Left ventricle myocardium inferior (tissue), 1 donor: ENCODE data around the gene AMBRA1. TPM values are rescaled to one million over a fixed set of nuclear protein-coding genes. Genes with fewer than 3 reads are reported as not detected.

Source experiments
- DNase-seq: peaks from one replicate; pipeline ENCODE4 v3.0.0-alpha.2; 2020
- H3K27ac ChIP-seq: fragments of 200-600 bp; replicated peaks from 2 replicates; pipeline ENCODE4 v1.8.0; 2021
- H3K27me3 ChIP-seq: fragments of 200-600 bp; 2 replicates; pipeline ENCODE4 v1.8.0; 2021; ENCODE audit warnings: low read depth
- H3K36me3 ChIP-seq: fragments of 200-600 bp; 2 replicates; pipeline ENCODE4 v1.8.0; 2021
- H3K4me1 ChIP-seq: fragments of 200-600 bp; 2 replicates; pipeline ENCODE4 v1.8.0; 2021
- H3K4me3 ChIP-seq: fragments of 200-600 bp; 2 replicates; pipeline ENCODE4 v1.8.0; 2021; ENCODE audit warnings: mild to moderate bottlenecking, moderate library complexity
- H3K9me3 ChIP-seq: fragments of 200-600 bp; replicated peaks from 2 replicates; pipeline ENCODE4 v1.8.0; 2021
- intact Hi-C: fragments of 100-400 bp; cut with micrococcal nuclease; formaldehyde crosslinking; loops from one replicate; pipeline ENCODE4 v1.11.0; 2022
- long read RNA-seq: library from polyadenylated mRNA; unstranded; transcript quantifications from one replicate; pipeline ENCODE4 v2.0.0, GENCODE V29; 2021
- total RNA-seq: library from RNA; stranded (reverse); fragmentation: NEBNext Ultra II Directional; extraction: Animal tissue kit (Norgen Biotek cat#: 25700); gene quantifications from one replicate; pipeline ENCODE4 v1.2.1, GENCODE V29; 2021
- TF ChIP-seq, protein P1 (sequence below): fragments of 200-600 bp; IDR thresholded peaks from 2 replicates; pipeline ENCODE4 v1.8.0; 2021; ENCODE audit warnings: antibody characterized with exemption, mild to moderate bottlenecking, borderline replicate concordance
- donor health status: DM: no; HTN: yes; CAD: no; lungs with severe emphysema.

AMBRA1 gene
- 14.2 TPM for total RNA-seq
- long read RNA-seq, full-length matches to known transcripts: 2 of 12 reads
- long read RNA-seq, partial matches to known transcripts: 5 of 12 reads
- long read RNA-seq, other reads (novel, unspliced or antisense): 5 of 12 reads

DNA sequence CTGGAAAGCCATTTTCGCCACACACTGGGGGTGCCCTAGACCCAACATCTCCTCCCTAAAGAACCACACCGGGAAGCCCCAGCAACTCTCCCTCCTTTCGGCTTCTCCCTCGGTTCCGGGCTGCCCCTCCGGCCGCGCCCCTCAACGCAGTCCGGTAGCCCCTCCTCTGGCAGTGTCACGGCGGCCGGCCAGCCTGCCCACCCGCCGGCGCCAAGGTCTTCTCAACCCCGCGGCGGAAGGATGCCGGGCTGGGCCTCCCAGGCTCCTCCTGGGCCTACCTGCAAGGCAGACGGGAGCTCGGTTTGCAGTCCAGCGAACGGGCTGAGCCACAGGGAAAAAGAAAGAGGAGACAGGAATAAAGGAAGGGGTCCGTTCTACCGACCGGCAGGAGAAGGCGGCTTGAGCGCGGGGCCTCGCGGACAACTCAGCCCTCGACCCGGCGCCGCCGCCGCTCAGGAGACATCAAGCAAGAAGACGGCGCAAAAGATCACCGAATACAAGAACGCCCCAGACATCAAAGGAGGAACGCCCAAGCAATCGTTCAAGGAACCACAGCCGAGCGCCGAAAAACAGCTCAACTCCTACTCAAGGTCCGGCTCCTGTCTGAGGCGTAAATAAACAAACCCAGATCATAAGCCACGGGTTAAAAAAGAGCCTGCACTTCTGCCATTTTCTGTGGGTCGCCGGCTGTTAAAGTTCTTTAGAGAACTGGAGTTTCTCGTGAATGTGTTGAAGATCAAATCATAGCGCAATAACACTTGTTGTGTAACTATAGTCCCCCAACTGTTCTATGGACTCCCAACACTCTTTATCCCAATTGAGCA, at the start of gene AMBRA1:
Gene AMBRA1 (minus strand): TSS at position 474 of the 824 bp plus-strand sequence. CDS start 45,643 bp downstream, outside the sequence.
- no peaks in the 10 kb centered on the region for H3K36me3 ChIP-seq

GRCh38 chr11:46643531-46643930, 49.7 kb upstream of the AMBRA1 start:
- H3K4me3 ChIP-seq: no peak overlapping the region
- H3K27ac ChIP-seq: no peak overlapping the region
- H3K4me1 ChIP-seq: peaks cover 9% of the 10 kb centered on the region
- intact Hi-C loops: no loop called here
- H3K36me3 ChIP-seq: peaks cover 67% of the 10 kb centered on the region
- no peak for DNase-seq
- no peaks in the 10 kb centered on the region for H3K27me3 ChIP-seq
- H3K9me3 ChIP-seq: no peaks in the 10 kb centered on the region
- TF ChIP-seq, protein P1, sequence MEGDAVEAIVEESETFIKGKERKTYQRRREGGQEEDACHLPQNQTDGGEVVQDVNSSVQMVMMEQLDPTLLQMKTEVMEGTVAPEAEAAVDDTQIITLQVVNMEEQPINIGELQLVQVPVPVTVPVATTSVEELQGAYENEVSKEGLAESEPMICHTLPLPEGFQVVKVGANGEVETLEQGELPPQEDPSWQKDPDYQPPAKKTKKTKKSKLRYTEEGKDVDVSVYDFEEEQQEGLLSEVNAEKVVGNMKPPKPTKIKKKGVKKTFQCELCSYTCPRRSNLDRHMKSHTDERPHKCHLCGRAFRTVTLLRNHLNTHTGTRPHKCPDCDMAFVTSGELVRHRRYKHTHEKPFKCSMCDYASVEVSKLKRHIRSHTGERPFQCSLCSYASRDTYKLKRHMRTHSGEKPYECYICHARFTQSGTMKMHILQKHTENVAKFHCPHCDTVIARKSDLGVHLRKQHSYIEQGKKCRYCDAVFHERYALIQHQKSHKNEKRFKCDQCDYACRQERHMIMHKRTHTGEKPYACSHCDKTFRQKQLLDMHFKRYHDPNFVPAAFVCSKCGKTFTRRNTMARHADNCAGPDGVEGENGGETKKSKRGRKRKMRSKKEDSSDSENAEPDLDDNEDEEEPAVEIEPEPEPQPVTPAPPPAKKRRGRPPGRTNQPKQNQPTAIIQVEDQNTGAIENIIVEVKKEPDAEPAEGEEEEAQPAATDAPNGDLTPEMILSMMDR: no peak

More for the DNA sequence above, at the start of gene AMBRA1:
- peak within 1 kb of the TSS; percentile 87 for H3K27ac ChIP-seq
- H3K9me3 ChIP-seq: no peaks in the 10 kb centered on the region
- H3K27me3 ChIP-seq: no peaks in the 10 kb centered on the region
- H3K4me1 ChIP-seq: peaks cover 58% of the 10 kb centered on the region
- peak; percentile 85 for DNase-seq
- H3K4me3 ChIP-seq: peak within 1 kb of the TSS; percentile 94
- TF ChIP-seq, protein P1: no peak
- intact Hi-C loops: no loop called here

DNA sequence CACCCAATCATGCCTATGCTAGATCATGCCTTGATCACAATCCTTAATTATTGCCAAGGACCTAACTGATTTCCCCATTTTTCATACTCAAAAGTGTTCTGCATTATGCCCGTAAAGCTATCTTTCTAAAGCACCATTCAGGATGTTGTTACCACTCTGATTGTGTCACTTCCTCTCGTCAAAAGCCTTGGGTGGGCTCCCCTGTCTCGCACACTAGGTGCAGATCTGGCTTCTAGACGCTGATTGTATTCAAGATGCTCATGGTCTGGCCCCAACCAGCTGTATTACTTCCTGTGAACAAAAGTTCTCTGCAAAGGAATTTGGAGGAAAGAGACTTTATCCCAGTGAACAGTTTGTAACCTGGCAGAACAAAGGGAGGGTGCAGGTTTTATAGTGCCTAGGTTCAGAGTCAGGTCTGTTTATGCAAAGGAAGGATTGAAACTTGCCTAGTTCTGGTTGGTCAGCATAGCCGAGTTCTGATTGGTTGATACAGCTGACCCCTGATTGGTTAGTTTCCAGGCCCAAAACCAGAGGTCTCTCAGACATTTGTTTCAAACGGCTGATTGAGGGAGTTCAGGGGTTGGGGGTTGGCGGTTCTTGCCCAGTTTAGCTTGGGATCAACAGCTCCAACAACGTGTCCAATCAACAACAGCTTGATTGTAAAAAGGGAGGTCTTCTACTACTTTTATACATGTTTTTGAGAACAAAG, 49.0 kb upstream of the AMBRA1 start:
- peaks cover 68% of the 10 kb centered on the region for H3K36me3 ChIP-seq

DNA sequence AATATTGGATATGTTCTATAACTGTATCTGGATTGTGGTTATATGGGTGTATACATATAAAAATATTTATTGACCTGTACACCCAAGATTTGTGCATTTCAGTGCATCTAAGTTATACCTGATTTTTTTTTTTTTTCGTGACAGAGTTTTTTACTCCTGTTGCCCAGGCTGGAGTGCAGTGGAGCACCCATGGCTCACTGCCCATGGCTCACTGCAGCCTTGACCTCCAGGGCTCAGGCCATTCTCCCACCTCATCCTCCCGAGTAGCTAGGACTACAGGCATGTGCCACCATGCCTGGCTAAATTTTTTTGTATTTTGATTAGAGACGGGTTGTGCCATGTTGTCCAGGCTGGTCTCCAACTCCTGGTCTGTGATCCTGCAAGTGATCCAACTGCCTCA, 47.8 kb upstream of the AMBRA1 start:
- peaks cover 57% of the 10 kb centered on the region for H3K36me3 ChIP-seq
- H3K4me3 ChIP-seq: no peak overlapping the region
- no peak for DNase-seq
- H3K27ac ChIP-seq: no peak overlapping the region
- TF ChIP-seq, protein P1: no peak
- no peaks in the 10 kb centered on the region for H3K9me3 ChIP-seq
- H3K4me1 ChIP-seq: no peaks in the 10 kb centered on the region
- intact Hi-C loops: no loop called here
- no peaks in the 10 kb centered on the region for H3K27me3 ChIP-seq

More for the DNA sequence above, 49.0 kb upstream of the AMBRA1 start:
- Histone ChIP-seq H3K27ac (no peak overlapping the region), H3K4me1 (peaks cover 2% of the 10 kb centered on the region), H3K27me3 (no peaks in the 10 kb centered on the region), H3K9me3 (no peaks in the 10 kb centered on the region), H3K4me3 (no peak overlapping the region)
- TF ChIP-seq, protein P1: no peak
- intact Hi-C loops: no loop called here
- DNase-seq: no peak

- Histone ChIP-seq H3K27me3 (no peaks in the 10 kb centered on the region), H3K36me3 (peaks cover 43% of the 10 kb centered on the region), H3K27ac (no peak overlapping the region), H3K9me3 (no peaks in the 10 kb centered on the region), H3K4me3 (no peak overlapping the region), H3K4me1 (no peaks in the 10 kb centered on the region)
- DNase-seq: no peak
- intact Hi-C loops: no loop called here
- TF ChIP-seq, protein P1: no peak
Observed at GRCh38 chr11:46640036-46640788, 46.4 kb upstream of the AMBRA1 start.
